GM19397 (cell line): ENCODE data around the gene POP4.
"Not testable (repeated sequence)": the region's sequence is repeated elsewhere in the genome, so short reads cannot be mapped to it uniquely, and the experiment has no call there.

Source experiments
- ATAC-seq: cut with Tn5 transposase; IDR thresholded peaks from one replicate; pipeline ENCODE4 v1.9.1; 2021; ENCODE audit warnings: mild to moderate bottlenecking, moderate library complexity; ENCODE audit not compliant: unreplicated experiment

The POP4 gene

GRCh38 chr19:29610574-29611271 is 4.6 kb downstream of the POP4 start:
- peak; percentile 70 for ATAC-seq

GRCh38 chr19:29612121-29612520 is 6.0 kb downstream of the POP4 start:
- no peak for ATAC-seq

GRCh38 chr19:29612801-29613595 is 6.9 kb downstream of the POP4 start:
- ATAC-seq: no peak

- no peak for ATAC-seq
Measured at GRCh38 chr19:29614046-29614445, 8.0 kb downstream of the POP4 start.

GRCh38 chr19:29614780-29615179 is 8.7 kb downstream of the POP4 start:
- ATAC-seq: no peak

- ATAC-seq: no peak
Measured at GRCh38 chr19:29615891-29616425, 9.9 kb downstream of the POP4 start.

GRCh38 chr19:29616541-29616940 is 10.5 kb downstream of the POP4 start:
- no peak for ATAC-seq

GRCh38 chr19:29617366-29618266 is 11.5 kb downstream of the POP4 start:
- ATAC-seq: no peak

GRCh38 chr19:29618434-29618833 is 12.4 kb downstream of the POP4 start:
- no peak for ATAC-seq

- ATAC-seq: no peak
Measured at GRCh38 chr19:29618871-29619270, 12.8 kb downstream of the POP4 start.

GRCh38 chr19:29620931-29621351 is 14.9 kb downstream of the POP4 start:
- no peak for ATAC-seq

GRCh38 chr19:29622166-29623070 is 16.3 kb downstream of the POP4 start:
- no peak for ATAC-seq

- no peak for ATAC-seq
Measured at GRCh38 chr19:29623726-29624488, 17.8 kb downstream of the POP4 start.

- no peak for ATAC-seq
Measured at GRCh38 chr19:29624489-29625185, 18.6 kb downstream of the POP4 start.

- ATAC-seq: no peak
Measured at GRCh38 chr19:29625186-29625651, 19.1 kb downstream of the POP4 start.

GRCh38 chr19:29626386-29626785 is 20.3 kb downstream of the POP4 start:
- ATAC-seq: no peak

GRCh38 chr19:29626832-29627231 is 20.7 kb downstream of the POP4 start:
- ATAC-seq: not testable (repeated sequence)

GRCh38 chr19:29628661-29629385 is 22.7 kb downstream of the POP4 start:
- no peak for ATAC-seq
